Measurements from ENCODE around the gene SLIT1.

Gene SLIT1

DNA sequence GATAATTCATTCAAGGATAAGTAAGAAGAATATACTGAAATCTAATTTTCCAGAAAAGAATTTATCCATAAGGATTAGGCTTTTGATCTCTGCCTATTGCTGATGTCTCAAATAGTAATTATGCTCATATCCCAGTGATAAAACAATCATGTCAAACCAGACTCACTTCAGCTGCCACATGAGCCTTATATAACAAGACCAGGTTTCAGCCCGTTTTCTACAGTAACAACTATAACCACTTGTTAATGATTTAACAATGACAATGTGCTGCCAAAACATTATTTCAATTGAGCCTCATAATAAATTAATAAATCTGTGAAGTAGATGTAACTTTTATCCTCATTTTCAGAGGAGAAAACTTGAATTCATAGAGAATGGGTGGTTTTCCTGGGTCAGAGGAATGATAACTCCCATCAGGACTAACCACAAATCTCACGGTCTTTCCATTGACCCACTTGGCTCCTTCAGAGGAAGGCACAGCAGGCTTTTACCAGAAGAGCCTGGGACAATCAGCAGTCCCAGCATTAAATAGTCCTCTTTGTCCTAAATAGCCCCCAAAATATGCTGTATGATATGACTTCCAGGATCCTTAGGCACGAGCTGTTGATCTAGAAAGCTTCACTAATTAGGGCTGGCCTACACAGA, 42.5 kb upstream of the SLIT1 start:
- CTCF ChIA-PET, result interaction anchor here (0.7 kb wide), 1 partner anchor 10 kb away, joined by 4 read pairs; no protein-coding TSS in a partner anchor
- no peak for TF ChIP-seq ZNF384 (IDR thresholded peaks at IDR 0.05)
- no peak for TF ChIP-seq ARNT (IDR thresholded peaks at IDR 0.05)
- no peak for TF ChIP-seq FOXM1 (IDR thresholded peaks at IDR 0.05; ENCODE audit: borderline replicate concordance)
- no peak for TF ChIP-seq CTBP1 (IDR thresholded peaks at IDR 0.05; ENCODE audit: borderline replicate concordance)
- no peak for TF ChIP-seq LEF1 (IDR thresholded peaks at IDR 0.05; ENCODE audit: borderline replicate concordance)
- no peak for DNase-seq (ENCODE audit: extremely low spot score)
- POLR2A ChIA-PET, result interaction anchor here (0.6 kb wide), 1 partner anchor 94 kb away, joined by 3 read pairs; no protein-coding TSS in a partner anchor

DNA sequence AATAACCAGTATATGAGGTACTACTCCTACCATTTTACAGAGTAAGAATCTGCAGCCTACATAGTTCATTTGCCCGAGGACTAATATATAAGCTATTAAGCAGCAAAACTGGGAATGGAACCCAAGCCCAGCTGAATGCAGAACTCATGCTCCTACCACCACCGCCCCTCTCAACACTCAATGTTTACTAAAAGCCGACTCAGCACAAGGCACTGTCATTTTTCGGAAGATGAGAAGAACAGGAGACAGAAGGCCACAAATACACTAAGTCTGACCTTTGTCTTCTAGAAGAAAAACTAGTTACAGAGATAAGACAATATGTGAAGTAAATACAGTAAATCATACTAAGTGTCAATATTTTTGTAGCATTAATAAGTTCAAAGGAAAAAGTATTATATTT, 40.6 kb upstream of the SLIT1 start:
- ChIA-PET POLR2A (no interaction called here), CTCF (interaction anchor here (1.2 to 1.3 kb wide), 2 partner anchors 9 to 238 kb away, joined by 3 to 4 read pairs; no protein-coding TSS in a partner anchor)
- TF ChIP-seq ARNT (IDR thresholded peaks at IDR 0.05) (no peak), FOXM1 (IDR thresholded peaks at IDR 0.05; ENCODE audit: borderline replicate concordance) (no peak), ZNF384 (IDR thresholded peaks at IDR 0.05) (no peak), FOXK2 (IDR thresholded peaks at IDR 0.05) (no peak), BHLHE40 (IDR thresholded peaks at IDR 0.05; ENCODE audit: borderline replicate concordance) (no peak), CTBP1 (IDR thresholded peaks at IDR 0.05; ENCODE audit: borderline replicate concordance) (no peak)
- TF ChIP-seq, protein P1, sequence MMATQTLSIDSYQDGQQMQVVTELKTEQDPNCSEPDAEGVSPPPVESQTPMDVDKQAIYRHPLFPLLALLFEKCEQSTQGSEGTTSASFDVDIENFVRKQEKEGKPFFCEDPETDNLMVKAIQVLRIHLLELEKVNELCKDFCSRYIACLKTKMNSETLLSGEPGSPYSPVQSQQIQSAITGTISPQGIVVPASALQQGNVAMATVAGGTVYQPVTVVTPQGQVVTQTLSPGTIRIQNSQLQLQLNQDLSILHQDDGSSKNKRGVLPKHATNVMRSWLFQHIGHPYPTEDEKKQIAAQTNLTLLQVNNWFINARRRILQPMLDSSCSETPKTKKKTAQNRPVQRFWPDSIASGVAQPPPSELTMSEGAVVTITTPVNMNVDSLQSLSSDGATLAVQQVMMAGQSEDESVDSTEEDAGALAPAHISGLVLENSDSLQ (IDR thresholded peaks at IDR 0.05), result no peak
- DNase-seq (ENCODE audit: extremely low spot score), result no peak

DNA sequence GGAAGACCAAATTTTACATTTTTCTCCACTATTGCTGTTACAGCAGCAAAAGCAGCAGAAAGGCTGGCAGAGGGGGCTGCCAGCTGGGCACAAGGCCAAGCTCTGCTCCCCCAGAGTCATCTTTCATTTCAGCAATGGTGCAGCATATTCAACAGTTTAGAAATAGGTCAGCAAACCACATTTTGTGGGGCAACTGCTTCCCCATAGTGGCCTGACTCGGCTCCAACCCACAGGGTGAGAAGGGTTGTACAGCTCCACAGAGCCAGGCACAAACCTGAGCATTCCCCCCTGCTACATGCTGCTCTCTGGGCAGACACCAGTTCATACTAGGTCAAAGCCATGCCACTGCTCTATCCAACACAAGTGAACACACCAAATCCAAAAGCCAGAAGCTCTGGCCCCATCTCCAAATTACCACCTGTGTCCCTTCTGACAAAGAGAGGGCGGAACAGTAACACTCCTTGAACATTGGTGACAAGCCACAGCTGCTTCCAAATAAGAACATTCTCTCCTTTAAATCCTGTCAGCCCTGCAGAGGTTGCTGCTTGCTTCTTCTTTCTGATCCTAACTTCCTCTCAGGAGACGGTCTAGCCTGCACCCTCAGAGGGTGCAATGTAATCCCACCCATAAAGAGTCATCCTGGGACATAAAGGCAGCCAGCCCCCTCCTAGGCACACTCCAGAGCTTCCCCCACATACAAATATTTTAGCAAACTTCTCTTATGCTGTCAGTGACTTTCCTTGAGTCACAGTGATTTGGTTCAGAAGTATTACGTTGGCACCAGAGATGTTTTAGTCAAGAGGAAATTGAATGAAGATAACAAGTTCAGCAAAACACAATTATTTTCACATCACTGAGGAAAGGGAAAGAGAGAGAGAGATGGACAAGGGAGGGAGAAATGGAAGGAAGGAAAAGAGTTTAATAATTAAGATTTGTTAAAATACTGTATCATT, 39.0 kb upstream of the SLIT1 start:
- TF ChIP-seq FOXA1 (IDR thresholded peaks at IDR 0.05) (no peak), L3MBTL2 (conservative IDR thresholded peaks at IDR 0.05) (no peak), FOXM1 (IDR thresholded peaks at IDR 0.05; ENCODE audit: borderline replicate concordance) (no peak), SP1 (IDR thresholded peaks at IDR 0.05) (no peak), TARDBP (IDR thresholded peaks at IDR 0.05) (no peak), HDGF (IDR thresholded peaks at IDR 0.05; ENCODE audit: borderline replicate concordance) (no peak), NFRKB (IDR thresholded peaks at IDR 0.05) (no peak)
- CTCF ChIA-PET, result interaction anchor here (0.8 to 1.3 kb wide), 3 partner anchors 8 to 239 kb away, joined by 3 to 6 read pairs (median 3); no protein-coding TSS in a partner anchor
- POLR2A ChIA-PET, result no interaction called here
- no peak for DNase-seq (ENCODE audit: extremely low spot score)

DNA sequence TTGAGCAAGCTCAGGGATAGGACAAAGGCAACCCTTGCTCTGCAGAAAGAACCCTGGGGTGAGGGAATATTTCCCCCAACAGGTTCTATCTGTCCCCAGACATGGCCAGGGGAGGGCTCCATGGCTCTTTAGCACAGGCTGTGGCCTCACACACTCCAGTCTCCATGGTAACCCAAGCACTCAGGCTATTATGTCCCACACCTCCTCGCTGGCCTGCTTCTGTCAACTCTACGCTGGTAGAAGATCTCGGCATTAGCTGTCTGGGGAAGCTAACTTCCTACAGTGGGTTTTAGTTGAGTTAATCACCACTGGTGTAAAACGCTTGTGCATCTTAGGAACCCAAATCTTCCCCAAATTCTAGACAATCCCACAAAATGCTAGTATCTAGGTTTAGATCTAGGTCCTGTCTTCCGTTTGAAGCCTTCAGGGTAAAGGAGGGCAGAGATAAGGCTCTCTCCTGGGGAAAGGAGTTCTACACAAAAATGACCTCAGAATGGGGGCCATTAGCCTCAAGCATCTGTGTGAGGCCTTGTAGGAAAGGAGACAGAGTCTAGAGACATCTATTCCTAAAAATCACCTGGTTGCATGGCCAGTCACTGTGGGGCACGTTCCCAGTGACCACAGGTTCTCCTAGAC, 36.7 kb upstream of the SLIT1 start:
- ChIA-PET POLR2A (no interaction called here), CTCF (interaction anchor here (0.6 to 1.3 kb wide), 2 partner anchors 12 to 116 kb away, joined by 3 to 5 read pairs; no protein-coding TSS in a partner anchor)
- TF ChIP-seq, protein P1 (IDR thresholded peaks at IDR 0.05), result no peak
- TF ChIP-seq ZNF384 (IDR thresholded peaks at IDR 0.05), result no peak
- TF ChIP-seq SUZ12 (IDR thresholded peaks at IDR 0.05), result no peak
- TF ChIP-seq SP1 (IDR thresholded peaks at IDR 0.05), result no peak
- no peak for TF ChIP-seq FOXA1 (IDR thresholded peaks at IDR 0.05)
- no peak for TF ChIP-seq NFRKB (IDR thresholded peaks at IDR 0.05)
- no peak for TF ChIP-seq LEF1 (IDR thresholded peaks at IDR 0.05; ENCODE audit: borderline replicate concordance)
- no peak for TF ChIP-seq L3MBTL2 (conservative IDR thresholded peaks at IDR 0.05)
- no peak for TF ChIP-seq FOXK2 (IDR thresholded peaks at IDR 0.05)
- no peak for TF ChIP-seq ELF4 (IDR thresholded peaks at IDR 0.05)
- TF ChIP-seq TARDBP (IDR thresholded peaks at IDR 0.05), result no peak
- no peak for TF ChIP-seq HDGF (IDR thresholded peaks at IDR 0.05; ENCODE audit: borderline replicate concordance)
- no peak for TF ChIP-seq BHLHE40 (IDR thresholded peaks at IDR 0.05; ENCODE audit: borderline replicate concordance)
- TF ChIP-seq ARNT (IDR thresholded peaks at IDR 0.05), result no peak
- peak; percentile 27 for DNase-seq (ENCODE audit: extremely low spot score)

DNA sequence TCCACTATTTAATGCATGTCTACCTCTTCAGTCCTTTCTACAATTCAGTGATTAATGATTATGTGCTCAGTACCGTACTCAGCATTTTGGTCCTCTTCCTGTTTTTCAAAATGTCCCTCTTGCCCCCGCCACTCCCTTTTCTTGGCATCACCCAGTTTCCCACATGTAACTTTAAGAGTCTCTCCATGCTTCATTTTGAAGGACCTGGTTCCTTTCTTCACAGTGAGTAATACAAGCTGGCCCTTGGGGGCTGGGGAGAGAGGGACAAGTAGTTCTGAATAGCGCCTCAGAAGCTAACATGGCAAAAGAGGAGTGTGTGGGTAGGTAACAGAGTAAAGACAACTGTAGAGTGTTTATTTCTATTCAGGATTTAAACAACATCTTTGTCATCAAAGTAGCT, 34.6 kb upstream of the SLIT1 start:
- CTCF ChIA-PET, result interaction anchor here (1.6 kb wide), 1 partner anchor 148 kb away, joined by 9 read pairs; no protein-coding TSS in a partner anchor
- POLR2A ChIA-PET, result no interaction called here
- DNase-seq (ENCODE audit: extremely low spot score), result no peak
- TF ChIP-seq ARNT (IDR thresholded peaks at IDR 0.05), result no peak
- no peak for TF ChIP-seq BHLHE40 (IDR thresholded peaks at IDR 0.05; ENCODE audit: borderline replicate concordance)
- no peak for TF ChIP-seq HDGF (IDR thresholded peaks at IDR 0.05; ENCODE audit: borderline replicate concordance)
- TF ChIP-seq NFRKB (IDR thresholded peaks at IDR 0.05), result no peak
- TF ChIP-seq CTBP1 (IDR thresholded peaks at IDR 0.05; ENCODE audit: borderline replicate concordance), result no peak
- TF ChIP-seq FOXA1 (IDR thresholded peaks at IDR 0.05), result no peak
- TF ChIP-seq FOXK2 (IDR thresholded peaks at IDR 0.05), result no peak
- TF ChIP-seq L3MBTL2 (conservative IDR thresholded peaks at IDR 0.05), result no peak

DNA sequence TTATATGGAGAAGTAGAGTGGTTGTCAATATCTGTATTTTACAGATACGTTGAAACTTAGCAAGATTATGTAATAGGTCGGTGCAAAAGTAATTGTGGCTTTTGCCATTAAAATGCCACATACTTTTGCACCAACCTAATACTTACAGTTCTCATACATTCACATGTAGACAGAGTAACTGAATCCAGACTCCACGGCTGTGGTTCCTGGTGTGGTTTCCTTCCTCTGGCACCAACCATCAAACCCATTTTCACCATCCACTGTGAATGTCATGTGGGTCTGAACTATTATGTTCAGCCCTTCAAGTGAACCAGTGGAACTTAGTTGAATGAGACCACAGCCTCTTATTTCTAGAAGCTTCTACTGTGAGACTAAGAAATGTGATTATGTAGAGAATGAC, 31.5 kb upstream of the SLIT1 start:
- TF ChIP-seq LEF1 (IDR thresholded peaks at IDR 0.05; ENCODE audit: borderline replicate concordance) (no peak), HDGF (IDR thresholded peaks at IDR 0.05; ENCODE audit: borderline replicate concordance) (no peak), L3MBTL2 (conservative IDR thresholded peaks at IDR 0.05) (no peak), ARNT (IDR thresholded peaks at IDR 0.05) (no peak)
- ChIA-PET POLR2A (no interaction called here), CTCF (interaction anchor here (2.3 kb wide), 1 partner anchor 144 kb away, joined by 7 read pairs; no protein-coding TSS in a partner anchor)
- no peak for DNase-seq (ENCODE audit: extremely low spot score)
